Body of pancreas (tissue), 4 donors: ENCODE measurements around the gene CCDC80. TPM values are rescaled to one million over a fixed set of nuclear protein-coding genes. Genes with fewer than 3 reads are reported as not detected.

ENCODE experiments used
- ATAC-seq: fragments of 150-250 bp; one replicate; pipeline ENCODE4 v1.9.1; 2016
- DNase-seq, 4 donors: peaks; one replicate each; pipeline ENCODE4 v3.0.0-alpha.2; 2019
- H3K27ac ChIP-seq, 4 donors: fragments of 200-600 bp; sonication (generic); 1 replicate in 3 of 4; 2 replicates in 1 of 4; pipeline versions ENCODE4 v1.5.1 to v1.6.1; 2016 to 2019; ENCODE audit warnings: mild to moderate bottlenecking in 1 of 4, mixed read lengths in 1 of 4, moderate library complexity in 1 of 4
- H3K27me3 ChIP-seq, 2 donors: fragments of 200-600 bp; sonication (generic); one replicate each; pipeline ENCODE4 v1.6.0; 2016; ENCODE audit warnings: mild to moderate bottlenecking in 1 of 2
- H3K36me3 ChIP-seq, 2 donors: fragments of 200-600 bp; sonication (generic); replicated peaks in 1 of 2; 2 replicates each; pipeline ENCODE4 v1.5.1; 2016; ENCODE audit warnings: low read depth in 2 of 2; ENCODE audit not compliant: insufficient read depth in 1 of 2
- H3K4me1 ChIP-seq: fragments of 200-600 bp; sonication (generic); one replicate; pipeline ENCODE4 v1.6.0; 2016
- H3K4me3 ChIP-seq, 2 donors: fragments of 200-600 bp; sonication (generic); 1 replicate in 1 of 2; 2 replicates in 1 of 2; pipeline ENCODE4 v1.5.1; 2016 to 2019
- H3K9me3 ChIP-seq, 3 donors: fragments of 200-600 bp; sonication (generic); 1 replicate in 2 of 3; 2 replicates in 1 of 3; pipeline ENCODE4 v1.5.1; 2016
- POLR2A ChIP-seq, 3 donors: fragments of 450-650 bp; IDR thresholded peaks; one replicate each; pipeline ENCODE4 v1.6.1; 2016; ENCODE audit warnings: antibody characterized with exemption in 3 of 3, mild to moderate bottlenecking in 2 of 3
- WGBS, 2 donors: methylation state at CpG; one replicate each; pipeline ENCODE4 v1.1.5; 2017; 5-methylcytosine and 5-hydroxymethylcytosine counted together
- intact Hi-C: fragments of 100-400 bp; cut with DNase I; formaldehyde crosslinking; loops from one replicate; pipeline ENCODE4 v1.15.1; 2023
- total RNA-seq, 2 donors: library from RNA; depleted of rRNA; stranded (reverse); fragments of >200 nt; gene quantifications; one replicate each; pipeline ENCODE4 v1.1.0, GENCODE V29; 2016
- TF ChIP-seq, protein P1 (sequence below), 7 experiments: fragments of 450-650 bp in 4 of 7; fragments of 200-600 bp in 3 of 7; sonication (generic) in 3 of 7; IDR thresholded peaks; one replicate each; pipeline ENCODE4 v1.5.1; 2016 to 2019; ENCODE audit warnings: antibody characterized with exemption in 7 of 7

The CCDC80 gene
- total RNA-seq, 2 donors from 2014 or later = 17.4 to 25.1 TPM

DNA sequence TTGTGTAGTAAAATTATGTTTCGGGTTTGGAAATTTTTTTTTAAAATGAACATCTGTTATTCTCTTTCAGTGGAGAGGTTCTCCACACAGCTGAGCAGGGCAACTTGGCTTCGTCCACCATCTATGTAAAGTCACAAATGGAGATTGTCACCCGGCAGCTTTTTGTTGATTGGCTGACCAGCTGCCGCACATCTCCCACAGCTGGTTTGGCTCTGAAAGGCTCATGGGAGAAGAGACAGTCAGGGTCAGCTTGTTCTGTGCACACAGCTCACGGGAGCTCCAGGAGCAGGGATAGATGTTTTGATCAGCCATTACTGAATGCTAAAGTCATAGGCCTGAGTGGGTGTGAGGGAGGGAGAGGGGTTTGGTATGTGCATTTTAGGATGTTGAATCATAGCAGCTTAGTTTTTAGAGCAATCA, 12.9 kb upstream of the CCDC80 start:
- intact Hi-C loops = no loop called here
- Histone ChIP-seq H3K27me3 (no peaks in the 10 kb centered on the region), H3K27ac (no peak overlapping the region), H3K9me3 (no peaks in the 10 kb centered on the region), H3K36me3 (no peaks in the 10 kb centered on the region), H3K4me3 (no peak overlapping the region), H3K4me1 (no peaks in the 10 kb centered on the region)
- TF ChIP-seq POLR2A (IDR thresholded peaks at IDR 0.05) = no peak
- TF ChIP-seq, protein P1, sequence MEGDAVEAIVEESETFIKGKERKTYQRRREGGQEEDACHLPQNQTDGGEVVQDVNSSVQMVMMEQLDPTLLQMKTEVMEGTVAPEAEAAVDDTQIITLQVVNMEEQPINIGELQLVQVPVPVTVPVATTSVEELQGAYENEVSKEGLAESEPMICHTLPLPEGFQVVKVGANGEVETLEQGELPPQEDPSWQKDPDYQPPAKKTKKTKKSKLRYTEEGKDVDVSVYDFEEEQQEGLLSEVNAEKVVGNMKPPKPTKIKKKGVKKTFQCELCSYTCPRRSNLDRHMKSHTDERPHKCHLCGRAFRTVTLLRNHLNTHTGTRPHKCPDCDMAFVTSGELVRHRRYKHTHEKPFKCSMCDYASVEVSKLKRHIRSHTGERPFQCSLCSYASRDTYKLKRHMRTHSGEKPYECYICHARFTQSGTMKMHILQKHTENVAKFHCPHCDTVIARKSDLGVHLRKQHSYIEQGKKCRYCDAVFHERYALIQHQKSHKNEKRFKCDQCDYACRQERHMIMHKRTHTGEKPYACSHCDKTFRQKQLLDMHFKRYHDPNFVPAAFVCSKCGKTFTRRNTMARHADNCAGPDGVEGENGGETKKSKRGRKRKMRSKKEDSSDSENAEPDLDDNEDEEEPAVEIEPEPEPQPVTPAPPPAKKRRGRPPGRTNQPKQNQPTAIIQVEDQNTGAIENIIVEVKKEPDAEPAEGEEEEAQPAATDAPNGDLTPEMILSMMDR (IDR thresholded peaks at IDR 0.05) = no peak
- ATAC-seq = peak; percentile 53
- 71 to 76% methylated on average over 5 of the region's 5 CpGs for WGBS, 2 donors
- DNase-seq = peak in 1 of 4 donors; percentile 40

DNA sequence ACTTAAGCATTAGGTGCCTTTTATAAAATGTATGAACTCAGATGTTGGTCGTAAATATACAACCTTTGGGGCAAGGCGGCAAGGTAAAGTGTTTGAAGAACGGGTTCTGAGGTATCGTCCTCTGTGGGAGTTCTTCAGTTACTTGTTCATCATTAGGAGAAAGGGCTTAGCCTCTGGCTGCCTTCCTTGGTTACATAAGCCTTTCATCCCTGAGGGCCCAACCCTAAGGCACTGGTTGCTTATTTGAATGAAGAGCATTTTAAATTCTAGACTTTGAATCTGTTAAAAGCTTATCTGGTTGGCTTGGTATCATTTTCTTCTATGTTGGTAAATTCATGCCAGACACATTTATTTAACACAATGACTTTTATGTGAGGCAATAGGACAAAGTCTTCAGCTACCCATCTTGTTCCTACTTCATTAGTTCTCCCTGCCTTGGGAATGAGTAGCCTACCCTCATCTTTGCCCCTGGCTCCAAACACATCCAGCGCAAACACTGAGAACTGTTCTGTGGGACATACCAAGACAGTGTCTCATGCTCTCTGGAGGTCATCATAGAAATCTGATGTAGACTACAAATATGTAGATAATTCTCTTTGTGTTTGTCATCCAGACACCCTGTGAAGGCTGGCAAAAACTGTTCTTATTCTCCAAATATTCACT, 12.4 kb upstream of the CCDC80 start:
- H3K27ac ChIP-seq = no peak overlapping the region
- ATAC-seq = peak; percentile 79

DNA sequence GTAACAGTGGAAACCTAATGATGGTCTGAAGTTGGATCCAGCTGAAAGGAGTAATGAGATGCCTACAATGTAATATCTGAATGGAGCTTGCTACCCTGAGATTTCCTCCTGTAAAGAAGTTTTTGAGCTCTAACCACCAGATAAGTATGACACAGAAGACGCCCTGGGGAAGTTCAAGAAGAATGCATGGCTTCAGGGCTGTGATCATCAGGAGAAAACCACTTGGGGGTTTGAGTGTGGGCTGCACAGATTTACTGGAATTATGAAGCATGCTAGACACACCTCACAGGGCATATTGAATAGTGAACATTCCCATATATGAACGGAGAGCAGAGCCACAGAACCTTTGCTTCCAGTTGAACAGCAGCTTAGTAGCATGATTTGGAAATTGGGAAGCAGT, 10.6 kb upstream of the CCDC80 start:
- Histone ChIP-seq H3K27me3 (no peaks in the 10 kb centered on the region), H3K36me3 (no peaks in the 10 kb centered on the region), H3K4me3 (no peak overlapping the region), H3K9me3 (no peaks in the 10 kb centered on the region), H3K4me1 (no peaks in the 10 kb centered on the region), H3K27ac (no peak overlapping the region)
- WGBS, 2 donors = 65 to 71% methylated on average over 2 of the region's 2 CpGs
- intact Hi-C loops = no loop called here
- DNase-seq = no peak
- TF ChIP-seq, protein P1 (IDR thresholded peaks at IDR 0.05) = no peak
- TF ChIP-seq POLR2A (IDR thresholded peaks at IDR 0.05) = no peak
- ATAC-seq = no peak

More for the DNA sequence above, 12.4 kb upstream of the CCDC80 start:
- H3K4me3 ChIP-seq = no peak overlapping the region
- TF ChIP-seq, protein P1 (IDR thresholded peaks at IDR 0.05) = no peak
- TF ChIP-seq POLR2A (IDR thresholded peaks at IDR 0.05) = no peak
- no peaks in the 10 kb centered on the region for H3K9me3 ChIP-seq
- no peaks in the 10 kb centered on the region for H3K4me1 ChIP-seq
- intact Hi-C loops = no loop called here
- no peaks in the 10 kb centered on the region for H3K36me3 ChIP-seq
- no peak for DNase-seq
- H3K27me3 ChIP-seq = no peaks in the 10 kb centered on the region
- 62 to 64% methylated on average over 5 of the region's 5 CpGs for WGBS, 2 donors

DNA sequence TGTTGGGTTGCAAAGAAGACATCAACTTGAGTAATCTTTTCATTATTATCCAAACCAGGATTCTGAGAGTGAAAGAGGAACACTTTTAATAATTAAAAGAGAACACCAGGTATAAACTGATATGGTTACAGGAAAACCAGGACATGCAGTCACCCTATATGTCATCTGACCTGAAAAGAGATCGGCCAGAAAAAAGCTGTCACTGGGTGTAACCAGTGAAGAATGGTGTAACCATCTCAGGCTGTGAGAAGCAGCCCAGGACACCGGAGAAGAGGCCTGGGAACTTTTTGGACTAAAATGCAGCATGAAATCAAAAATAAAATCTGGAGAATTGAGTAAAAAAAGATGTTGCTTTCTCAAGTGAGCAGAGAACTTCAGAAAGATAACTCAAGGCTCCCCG, 10.1 kb upstream of the CCDC80 start:
- intact Hi-C loops = no loop called here
- no peak overlapping the region for H3K4me3 ChIP-seq
- no peaks in the 10 kb centered on the region for H3K4me1 ChIP-seq
- DNase-seq (no peak), ATAC-seq (no peak)
- WGBS, 2 donors = 73 to 82% methylated on average over 3 of the region's 3 CpGs
- H3K9me3 ChIP-seq = no peaks in the 10 kb centered on the region
- H3K27me3 ChIP-seq = no peaks in the 10 kb centered on the region
- H3K36me3 ChIP-seq = no peaks in the 10 kb centered on the region
- no peak overlapping the region for H3K27ac ChIP-seq
- no peak for TF ChIP-seq POLR2A (IDR thresholded peaks at IDR 0.05)
- TF ChIP-seq, protein P1 (IDR thresholded peaks at IDR 0.05) = no peak

DNA sequence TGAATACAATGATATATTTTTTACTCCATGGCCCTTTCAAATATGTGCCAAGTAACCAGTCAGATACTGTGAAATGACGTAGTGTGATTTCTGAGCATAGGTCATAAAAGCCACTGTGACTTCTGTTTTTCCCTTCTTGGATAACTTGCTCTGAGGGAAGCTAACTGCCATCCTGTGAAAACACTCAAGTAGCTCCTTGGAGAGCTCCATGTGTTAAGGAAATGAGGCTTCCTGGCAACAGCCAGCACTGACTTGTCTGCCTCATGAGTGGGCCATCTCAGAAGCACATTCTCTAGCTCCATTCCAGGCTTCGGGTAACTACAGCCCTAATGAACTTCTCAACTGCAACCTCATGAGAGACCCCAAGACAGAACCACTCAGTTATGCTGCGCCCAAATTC, 9.5 kb upstream of the CCDC80 start:
- DNase-seq (no peak), ATAC-seq (no peak)
- H3K27me3 ChIP-seq = no peaks in the 10 kb centered on the region
- H3K4me1 ChIP-seq = no peaks in the 10 kb centered on the region
- intact Hi-C loops = no loop called here
- no peaks in the 10 kb centered on the region for H3K36me3 ChIP-seq
- no peak for TF ChIP-seq POLR2A (IDR thresholded peaks at IDR 0.05)
- TF ChIP-seq, protein P1 (IDR thresholded peaks at IDR 0.05) = no peak
- H3K27ac ChIP-seq = no peak overlapping the region
- no peak overlapping the region for H3K4me3 ChIP-seq
- H3K9me3 ChIP-seq = no peaks in the 10 kb centered on the region
- 83 to 88% methylated on average over 3 of the region's 3 CpGs for WGBS, 2 donors
